GM21447 (cell line): ENCODE results near the gene ABCB11.
A peak's percentile ranks its signal among the peaks of the same experiment; 100 is the strongest.
"Not testable (repeated sequence)": the region's sequence is repeated elsewhere in the genome, so short reads cannot be mapped to it uniquely, and the experiment has no call there.

Experiments used
- ATAC-seq: cut with Tn5 transposase; IDR thresholded peaks from one replicate; pipeline ENCODE4 v1.9.1; 2021; ENCODE audit not compliant: unreplicated experiment

The ABCB11 gene

DNA sequence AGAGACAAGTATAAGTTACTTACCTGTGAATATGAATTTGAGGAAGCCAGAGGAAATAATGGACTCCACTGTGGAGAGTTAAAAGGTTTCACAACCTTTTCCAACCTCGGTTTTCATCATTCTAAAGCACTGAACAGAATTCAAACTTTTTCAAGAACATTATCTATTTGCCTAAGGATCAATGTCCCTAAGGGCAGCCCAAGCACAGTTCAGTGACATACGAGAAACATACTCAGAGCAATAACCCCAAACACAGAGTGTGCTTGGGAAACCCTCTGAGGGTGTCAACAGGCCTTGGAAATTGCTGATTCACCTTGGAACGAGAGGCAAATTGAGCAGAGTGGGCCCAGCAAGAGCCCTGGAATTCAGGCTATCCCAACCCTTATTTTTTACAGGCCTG is at the start of gene ABCB11:
Gene ABCB11 (minus strand): TSS at position 123 of the 400 bp plus-strand sequence. CDS start 13,199 bp downstream, outside the sequence.
- no peak for ATAC-seq

DNA sequence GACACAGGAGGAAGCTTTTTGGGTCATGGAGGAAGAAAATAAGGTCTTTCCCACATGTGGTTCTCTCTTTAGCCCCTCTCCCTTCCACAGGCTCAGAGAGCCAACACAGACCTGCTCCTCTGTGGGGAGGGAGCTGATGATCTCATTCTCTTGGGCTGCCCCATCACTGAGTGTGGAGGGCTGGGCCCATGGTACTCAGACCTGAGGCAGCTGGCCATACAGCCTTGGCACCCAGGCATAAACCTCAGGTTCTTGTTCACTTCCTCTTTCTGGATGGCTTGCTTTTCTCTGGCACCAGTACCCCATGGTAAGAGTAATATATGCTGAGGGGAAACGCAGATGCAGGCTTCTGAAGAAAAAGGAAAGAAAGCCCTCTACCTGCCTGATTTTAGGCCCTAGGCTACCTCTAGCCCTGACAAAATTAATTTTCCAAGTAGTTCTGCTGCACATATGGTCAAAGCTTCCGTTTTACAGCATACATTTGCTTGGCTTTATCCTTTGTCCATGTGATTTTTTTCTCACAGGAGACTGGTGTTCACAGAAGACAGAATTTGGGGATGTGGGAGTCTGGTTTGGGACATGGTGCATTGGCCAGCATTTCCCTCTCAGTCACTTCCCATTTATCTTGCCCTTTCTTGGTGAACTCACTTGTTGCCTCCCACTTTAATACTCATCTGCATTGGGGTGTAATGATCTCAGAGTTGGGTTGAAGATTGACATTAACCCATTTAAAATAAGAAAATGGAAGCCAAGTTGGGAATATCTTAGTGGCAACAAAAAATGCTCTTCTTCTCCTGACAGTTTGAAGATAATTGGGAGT is 49.3 kb upstream of the ABCB11 start:
- peak; percentile 82 for ATAC-seq

DNA sequence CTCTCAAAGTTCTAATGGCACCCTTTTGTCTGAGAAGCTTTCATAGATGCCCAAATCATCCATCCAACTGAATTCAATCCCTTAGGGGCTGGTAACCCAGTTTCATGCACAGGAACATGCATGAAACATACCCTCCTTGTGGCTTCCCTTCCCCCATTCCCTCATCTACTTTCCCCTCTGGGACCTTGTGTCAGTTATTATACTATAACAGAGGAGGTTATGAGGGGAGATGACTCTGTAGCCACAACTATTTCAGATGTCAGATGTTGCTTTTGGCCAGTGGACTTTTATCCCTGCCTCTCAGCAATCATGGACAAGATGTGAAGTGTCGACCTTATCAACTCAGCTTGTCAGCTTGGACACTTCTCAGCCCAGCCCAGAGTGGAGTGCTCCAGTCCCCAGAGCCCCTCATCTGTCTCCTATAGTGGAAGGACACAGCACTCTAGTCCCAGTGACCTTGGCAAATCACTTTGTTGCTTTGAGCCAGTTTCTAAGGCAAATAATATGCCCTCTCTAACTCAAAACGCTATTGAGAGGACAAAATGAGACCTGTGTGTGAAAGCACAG is 46.6 kb upstream of the ABCB11 start:
- no peak for ATAC-seq

DNA sequence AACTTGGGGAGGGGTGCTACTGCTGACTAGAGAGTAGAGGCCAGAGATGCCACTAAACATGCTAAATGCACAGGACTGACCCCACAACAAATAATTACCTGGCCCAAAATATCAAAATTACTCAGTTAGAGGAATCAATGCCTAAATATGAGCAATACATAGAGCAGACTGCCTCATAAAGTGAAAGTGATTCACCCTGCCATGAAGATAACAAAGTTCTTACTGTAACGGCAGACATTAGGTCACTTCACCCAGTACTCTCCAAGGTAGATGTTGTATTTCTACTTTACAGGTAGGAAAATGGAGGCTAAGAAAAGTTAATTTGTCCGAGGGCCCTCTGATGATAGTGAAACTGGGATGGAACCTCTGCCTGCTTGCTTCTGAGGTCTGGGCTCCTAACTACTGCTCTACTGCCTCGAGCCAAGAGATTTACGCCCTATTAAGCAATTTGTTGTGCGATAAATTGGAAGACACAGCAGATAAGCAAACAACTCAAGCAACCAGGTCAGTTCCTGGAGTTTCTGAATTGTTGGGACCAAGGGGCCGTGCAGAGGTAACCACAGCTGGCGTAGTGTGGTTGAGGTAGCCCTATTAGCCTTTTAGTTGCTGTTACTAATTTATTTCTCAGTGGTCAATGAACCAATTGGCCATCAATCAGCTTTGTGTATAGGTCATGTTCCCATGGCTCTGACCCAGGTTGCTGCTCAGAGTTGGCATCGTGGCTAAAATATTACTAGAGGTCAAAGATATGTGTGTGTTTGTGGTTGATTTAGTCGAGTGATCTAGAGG is 43.0 kb upstream of the ABCB11 start:
- ATAC-seq = peak; percentile 48

DNA sequence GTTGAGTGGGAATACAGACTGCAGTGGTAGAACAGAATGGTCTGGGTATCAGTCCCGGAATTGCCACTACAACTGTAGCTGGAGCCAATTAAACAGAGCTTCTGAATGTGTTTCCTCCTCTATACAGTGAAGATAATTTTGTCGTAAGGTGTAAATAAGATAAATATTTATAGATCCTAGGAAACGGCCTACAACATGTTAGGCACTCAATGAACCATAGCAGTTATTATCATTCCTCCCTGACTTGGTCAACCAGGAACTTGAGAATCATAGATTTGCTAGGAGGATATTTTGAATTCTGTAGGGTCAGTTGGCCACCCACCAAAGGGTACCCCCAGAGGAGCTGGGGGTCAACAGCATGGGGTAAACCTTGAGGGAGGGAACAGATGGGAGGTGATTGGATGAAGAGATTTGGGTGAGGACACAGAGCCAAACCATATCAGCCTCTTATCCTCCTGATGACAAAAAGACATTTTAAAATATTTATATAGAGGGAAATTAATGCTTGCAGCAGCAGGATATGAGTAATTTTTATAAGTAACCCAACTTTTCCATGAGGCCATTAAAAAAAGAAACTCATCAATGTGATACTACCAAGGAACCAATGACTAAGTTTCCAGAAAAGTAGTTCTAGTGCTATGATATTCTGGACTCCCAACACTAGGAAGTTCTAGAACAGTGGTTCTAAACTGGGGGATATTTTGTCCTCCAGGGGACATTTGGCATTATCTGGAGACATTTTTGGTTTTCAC is 42.3 kb upstream of the ABCB11 start:
- ATAC-seq = no peak

DNA sequence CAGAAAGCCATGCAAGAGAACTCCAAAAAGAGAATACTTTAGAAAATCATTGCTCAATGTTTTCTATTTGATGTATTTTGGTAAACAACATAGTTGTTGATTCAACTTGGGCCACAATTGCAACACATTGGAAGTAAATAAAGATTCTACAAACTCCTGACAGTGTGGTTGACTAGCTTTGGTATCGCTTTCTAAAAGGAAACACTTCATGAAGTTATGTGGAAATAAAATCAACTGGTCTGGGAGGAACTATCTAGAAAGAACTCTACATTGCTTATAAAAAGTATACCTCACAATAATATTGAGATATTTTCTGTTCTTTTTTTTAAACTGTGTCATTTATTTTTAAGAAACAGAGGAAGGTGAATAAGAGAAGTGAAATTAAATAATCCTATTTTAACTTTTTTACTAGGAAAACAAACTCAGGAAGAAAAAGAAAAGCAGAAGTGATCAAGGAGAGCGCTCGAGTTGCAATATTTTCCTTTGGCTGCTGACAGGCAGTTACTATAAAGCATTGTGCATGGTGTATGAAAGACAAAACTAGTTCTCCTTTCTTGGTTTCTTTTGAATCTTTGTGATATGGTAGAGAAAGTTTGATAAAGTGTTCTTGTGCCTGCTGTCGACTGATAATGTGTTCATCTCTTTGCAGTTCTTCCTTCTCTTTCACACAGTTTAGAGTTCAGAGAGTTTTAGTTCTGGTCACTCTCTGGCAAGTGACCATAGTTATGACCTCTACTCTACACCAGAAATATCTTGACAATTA is 41.2 kb upstream of the ABCB11 start:
- peak; percentile 43 for ATAC-seq

DNA sequence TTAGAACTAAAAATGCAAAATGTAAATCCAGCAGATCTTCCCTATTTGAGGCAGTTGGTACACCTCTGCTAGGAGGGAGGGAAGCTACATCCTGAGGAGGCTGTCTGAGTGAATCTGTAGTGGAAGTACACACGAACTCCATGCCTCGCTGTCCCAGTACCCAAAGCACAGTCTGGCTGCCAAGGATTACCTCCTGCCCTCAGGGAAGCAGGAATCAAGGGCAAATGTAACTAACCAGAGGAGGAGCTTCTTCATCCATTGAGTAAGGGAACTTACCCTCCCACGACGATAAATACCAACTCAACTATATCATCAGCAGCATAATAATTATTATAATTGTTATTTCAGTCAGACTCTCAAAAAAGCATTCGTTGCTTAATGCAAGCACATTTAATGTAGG is 40.3 kb upstream of the ABCB11 start:
- no peak for ATAC-seq

DNA sequence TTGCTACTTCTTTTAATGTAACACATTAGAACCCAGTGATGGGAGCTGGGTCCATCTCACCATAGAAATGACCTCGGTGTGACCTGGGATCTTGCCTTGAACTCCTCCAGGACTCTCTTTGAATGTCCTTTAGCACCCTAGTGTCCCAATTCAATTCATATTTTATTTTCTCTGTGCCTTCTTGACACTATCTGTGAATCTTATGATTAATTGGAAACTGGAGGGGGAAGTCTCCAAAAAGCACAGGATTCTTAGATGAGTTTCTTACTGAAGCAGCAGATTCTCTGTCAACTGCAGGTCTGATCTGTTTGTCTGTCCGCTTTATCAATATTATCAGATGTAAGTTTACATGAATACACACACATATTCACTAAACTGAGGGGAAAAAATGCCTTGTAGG is 38.7 kb upstream of the ABCB11 start:
- ATAC-seq = no peak

DNA sequence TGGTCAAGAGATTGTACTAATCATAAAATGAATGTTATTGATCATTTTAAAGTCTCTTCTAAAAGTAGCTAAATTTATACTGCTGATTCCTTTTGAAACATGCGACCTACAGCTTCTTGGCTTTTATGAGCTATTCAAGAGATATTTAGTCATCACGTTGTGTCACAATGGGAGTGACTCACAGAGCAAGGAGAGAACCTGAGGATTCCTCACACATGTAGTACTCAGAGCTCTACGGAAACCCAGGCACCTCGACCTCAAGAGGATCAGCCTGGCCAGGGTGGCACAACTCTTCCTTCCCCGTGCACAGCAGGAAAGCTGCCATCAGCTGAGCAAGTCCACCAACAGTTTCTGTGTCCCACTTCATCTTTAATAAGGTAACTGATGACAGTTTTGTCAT is 38.2 kb upstream of the ABCB11 start, which contains the start of gene DHRS9:
Gene DHRS9 (plus strand): TSS at position 223 of the 400 bp plus-strand sequence. CDS start 12,019 bp downstream, outside the sequence.
- ATAC-seq = no peak

DNA sequence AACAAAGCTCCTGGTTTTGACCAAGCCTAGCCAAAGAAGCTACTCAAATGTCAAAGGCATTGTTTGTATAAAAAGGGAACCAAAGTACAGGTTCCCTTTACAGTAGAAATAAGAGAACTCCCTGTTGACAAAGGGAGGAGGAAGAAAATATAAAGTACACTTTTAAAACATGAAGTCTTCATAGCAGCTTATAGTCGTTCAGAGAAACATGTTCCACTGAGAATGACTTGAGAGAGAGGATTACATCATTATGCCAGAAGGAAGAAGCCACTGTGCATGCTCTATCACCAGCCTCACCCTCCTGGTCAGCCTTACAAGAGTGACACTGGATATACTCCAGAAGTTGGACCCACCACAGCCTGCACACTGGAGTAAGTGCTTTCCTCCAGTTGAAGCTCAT is 35.8 kb upstream of the ABCB11 start:
- ATAC-seq = no peak

DNA sequence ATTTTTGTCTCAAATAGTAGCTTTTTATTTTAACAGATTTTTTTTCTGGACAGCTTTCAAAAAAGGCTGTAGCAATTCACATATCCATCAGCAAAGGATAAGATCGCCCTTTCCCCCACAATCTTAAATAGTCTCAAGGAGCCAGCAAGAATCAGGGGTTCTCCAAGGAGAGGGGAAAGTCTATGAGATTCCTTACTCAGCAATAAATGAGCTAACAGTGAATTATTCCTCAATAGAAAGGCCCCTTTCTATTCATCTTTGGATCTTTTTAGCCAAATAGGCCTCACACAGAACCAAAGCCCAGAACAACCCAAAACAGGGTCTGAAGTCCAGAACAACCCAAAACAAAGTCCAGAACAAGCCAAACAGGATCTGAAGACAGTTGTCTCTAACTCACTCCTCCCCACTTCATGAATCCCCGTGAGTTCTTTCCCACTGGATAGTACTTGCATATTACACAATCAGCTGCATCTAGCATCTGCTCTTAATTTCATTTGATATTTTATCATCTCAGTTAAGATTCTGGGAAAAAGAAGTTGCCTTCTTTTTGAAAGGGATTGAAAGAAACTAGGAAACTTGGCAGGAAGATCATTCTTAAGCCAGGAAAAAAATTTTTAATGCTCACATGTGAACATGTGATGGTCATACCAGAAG is 34.9 kb upstream of the ABCB11 start:
- no peak for ATAC-seq

DNA sequence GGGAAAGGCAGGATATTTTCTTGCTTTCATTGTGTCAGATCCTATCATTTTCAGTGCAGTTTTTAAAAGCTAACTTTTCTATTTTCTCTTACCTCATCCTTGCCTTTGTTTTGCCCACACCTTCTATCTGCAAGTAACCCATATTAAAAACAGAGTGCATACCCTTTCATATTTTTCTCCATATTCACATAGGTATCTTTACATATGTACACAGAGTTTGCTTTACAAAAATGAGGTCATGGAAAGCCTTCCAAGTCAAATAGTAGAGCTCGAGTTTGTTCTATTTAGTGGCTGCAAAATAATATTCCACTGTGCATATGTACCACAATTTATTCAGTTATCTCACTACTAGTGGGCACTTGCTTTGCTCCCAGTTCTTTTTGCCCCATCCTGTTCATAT is 34.3 kb upstream of the ABCB11 start:
- no peak for ATAC-seq

DNA sequence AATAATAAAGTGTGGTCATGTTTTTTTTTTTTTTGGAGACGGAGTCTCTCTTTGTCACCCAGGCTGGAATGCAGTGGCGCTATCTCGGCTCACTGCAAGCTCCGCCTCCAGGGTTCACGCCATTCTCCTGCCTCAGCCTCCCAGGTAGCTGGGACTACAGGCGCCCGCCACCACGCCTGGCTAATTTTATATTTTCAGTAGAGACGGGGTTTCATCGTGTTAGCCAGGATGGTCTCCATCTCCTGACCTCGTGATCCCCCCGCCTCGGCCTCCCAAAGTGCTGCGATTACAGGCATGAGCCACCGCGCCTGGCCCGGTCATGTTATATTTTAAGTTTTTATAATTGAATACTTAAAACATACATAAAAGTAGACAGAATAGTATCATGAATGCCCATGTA is 33.1 kb upstream of the ABCB11 start:
- not testable (repeated sequence) for ATAC-seq

DNA sequence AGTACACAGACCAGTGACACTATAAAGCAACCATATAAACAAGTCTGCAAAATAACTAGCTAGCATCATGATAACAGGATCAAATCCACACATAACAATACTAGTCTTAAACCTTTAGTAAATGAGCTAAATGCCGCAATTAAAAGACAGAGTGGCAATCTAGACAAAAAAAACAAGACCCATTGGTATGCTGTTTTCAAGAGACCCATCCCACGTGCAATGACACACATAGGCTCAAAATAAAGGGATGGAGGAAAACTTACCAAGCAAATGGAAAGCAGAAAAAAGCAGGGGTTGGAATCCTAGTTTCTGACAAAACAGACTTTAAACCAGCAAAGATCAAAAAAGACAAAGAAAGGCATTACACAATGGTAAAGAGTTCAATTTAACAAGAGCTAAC is 23.5 kb upstream of the ABCB11 start:
- not testable (repeated sequence) for ATAC-seq

DNA sequence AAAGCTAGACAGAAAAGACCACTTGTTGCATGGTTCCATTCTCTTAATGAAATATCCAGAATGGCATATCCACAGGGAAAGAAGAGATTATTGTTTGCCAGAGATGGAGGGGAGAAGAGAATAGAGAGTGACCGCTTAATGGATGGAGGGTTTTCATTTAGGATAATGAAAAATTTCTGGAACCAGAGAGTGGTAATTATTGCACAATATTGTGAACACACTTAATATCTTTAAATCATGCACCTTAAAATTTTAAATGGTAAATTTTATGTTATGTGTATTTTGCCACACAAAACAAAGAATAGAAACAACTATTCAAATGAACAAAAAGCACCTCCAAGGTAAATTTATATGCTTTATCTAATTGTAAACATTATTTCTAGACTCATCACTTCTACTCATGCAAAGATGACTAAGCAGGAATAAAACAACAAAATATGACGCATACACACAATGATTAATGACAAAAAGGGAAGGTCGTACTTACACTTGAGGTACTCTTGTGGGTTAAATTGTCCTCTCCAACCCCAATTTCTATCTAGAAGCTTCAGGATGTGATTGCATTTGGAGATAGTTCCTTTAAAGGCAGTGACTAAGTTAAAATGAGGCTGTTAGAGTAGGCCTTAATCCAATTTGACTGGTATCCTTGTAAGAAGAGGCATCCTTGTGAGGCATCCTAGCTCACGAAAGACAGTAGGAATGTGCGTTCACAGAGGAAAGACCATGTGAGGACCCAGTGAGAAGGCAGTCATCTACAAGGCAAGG is 19.5 kb upstream of the ABCB11 start:
- ATAC-seq = no peak

DNA sequence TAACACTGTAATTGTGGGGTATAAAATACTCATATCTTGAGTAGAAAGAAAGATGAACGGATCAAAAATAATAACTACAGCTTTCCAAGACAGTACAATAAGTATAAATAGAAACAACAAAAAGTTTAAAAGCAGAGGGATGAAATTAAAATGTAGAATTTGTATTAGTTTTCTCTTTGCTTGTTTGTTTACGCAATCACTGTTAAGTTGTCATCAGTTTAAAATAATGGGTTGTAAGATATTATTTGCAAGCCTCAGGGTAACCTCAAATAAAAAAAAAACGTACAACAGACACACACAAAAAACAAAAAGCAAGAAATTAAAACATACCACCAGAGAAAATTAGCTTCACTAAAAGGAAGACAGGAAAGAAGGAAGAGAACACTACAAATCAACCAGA is 18.0 kb upstream of the ABCB11 start:
- no peak for ATAC-seq

DNA sequence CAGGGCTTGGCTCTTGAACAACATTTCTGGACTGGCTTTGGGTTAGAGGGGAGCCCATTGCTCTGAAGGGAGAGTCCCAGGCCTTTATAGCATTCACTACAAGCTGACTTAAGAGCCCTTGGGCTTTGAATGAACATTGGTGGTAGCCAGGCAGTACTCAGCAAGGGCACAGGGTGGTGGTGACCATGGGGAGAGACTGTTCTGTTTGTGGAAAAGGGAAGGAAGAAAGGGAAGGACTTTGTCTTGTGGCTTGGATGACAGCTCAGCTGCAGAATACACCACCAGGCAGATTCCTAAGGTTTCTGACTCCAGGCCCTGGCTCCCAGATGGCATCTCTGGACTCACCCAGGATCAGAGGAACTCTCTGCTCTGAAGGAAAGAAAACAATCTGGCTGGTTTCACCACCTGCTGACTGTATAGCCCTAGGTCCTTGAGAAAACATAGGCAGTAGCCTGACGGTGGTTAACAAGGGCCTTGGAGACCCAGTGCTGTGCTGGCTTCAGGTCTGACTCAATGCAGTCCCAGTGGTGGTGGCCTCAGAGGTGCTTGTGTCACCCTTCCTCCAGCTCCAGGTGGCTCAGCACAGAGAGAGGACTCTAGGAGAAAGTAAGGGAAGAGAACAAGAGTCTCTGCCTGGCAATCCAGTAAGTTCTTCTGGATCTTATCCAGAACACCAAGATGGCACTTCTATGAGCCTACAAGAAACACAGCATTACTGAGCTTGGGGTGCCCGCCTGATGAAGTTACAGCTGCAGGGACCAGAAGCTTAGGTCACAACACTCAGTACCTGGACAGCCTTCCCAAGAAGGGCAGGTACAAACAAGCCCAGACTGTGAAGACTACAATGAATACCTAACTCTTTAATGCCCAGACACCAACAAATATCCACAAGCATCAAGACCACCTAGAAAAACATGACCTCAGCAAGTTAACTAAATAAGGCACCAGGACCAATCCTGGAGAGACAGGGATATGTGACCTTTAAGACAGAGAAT is 16.4 kb upstream of the ABCB11 start:
- no peak for ATAC-seq
